ENCODE data around the gene PTPRG. TPM values are rescaled to one million over a fixed set of nuclear protein-coding genes. Genes with fewer than 3 reads are reported as not detected.

Gene PTPRG
- total RNA-seq, 1 donor from 2014 or later: 77.2 TPM

DNA sequence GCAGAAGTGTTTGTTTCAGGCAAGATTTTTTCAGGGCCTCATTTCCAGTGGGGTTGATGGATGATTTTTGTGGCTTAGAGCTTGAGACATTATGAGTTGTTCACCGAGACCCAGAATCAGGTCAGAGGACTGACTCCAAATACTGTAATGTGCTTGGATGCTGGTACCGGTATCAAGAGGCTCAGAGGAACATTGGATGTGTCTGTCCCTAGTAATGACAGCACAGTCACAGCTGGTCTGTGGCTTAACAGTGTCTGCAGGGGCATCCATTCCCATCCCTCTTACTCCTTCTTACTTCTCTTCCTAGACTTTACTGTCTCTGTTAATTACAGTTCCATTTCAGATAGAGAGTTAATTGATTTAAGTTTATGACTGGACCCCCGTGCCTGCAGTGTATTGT lies 107.8 kb downstream of the PTPRG start:
- H3K4me1 Mint-ChIP-seq (ENCODE audit: unreplicated experiment): peaks cover 42% of the 10 kb centered on the region

DNA sequence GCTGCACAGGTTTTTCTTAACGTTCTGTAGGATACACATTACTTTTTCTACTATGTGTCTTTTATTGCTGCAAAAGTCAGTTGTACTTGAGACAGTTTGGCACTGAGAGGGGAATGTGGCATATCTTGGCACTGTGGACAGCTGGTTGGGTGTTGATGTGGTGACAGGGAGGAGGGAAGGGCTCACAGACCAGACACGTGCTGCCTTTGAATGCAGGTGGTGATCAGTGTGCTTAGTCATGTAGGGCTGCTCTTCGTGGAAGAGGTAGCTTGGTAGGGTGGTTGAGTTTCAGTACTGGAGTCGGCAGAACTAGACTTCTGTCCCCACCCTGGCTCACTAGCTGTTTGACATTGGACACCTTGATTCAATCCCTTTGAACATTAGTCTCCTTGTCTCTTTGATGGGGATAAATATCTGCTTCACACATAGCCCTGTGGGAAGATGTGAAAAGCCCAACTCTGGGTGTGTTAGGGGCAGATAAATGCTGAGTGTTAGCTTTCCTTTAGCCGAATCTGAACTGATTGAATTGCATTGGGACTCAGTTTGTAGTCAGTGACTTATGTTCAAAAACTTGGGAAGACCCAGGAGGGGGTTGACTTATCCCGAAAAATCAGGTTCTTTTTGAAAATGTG lies 108.4 kb downstream of the PTPRG start:
- no peak overlapping the region for H3K27ac Mint-ChIP-seq
- H3K27me3 Mint-ChIP-seq: no peaks in the 10 kb centered on the region
- peaks cover 40% of the 10 kb centered on the region for H3K4me1 Mint-ChIP-seq (ENCODE audit: unreplicated experiment)
- H3K9me3 Mint-ChIP-seq: peaks cover 4% of the 10 kb centered on the region
- no peak for DNase-seq (ENCODE audit: extremely low spot score, unreplicated experiment)
- peaks cover 6% of the 10 kb centered on the region for H3K36me3 Mint-ChIP-seq
- TF ChIP-seq, protein P1, sequence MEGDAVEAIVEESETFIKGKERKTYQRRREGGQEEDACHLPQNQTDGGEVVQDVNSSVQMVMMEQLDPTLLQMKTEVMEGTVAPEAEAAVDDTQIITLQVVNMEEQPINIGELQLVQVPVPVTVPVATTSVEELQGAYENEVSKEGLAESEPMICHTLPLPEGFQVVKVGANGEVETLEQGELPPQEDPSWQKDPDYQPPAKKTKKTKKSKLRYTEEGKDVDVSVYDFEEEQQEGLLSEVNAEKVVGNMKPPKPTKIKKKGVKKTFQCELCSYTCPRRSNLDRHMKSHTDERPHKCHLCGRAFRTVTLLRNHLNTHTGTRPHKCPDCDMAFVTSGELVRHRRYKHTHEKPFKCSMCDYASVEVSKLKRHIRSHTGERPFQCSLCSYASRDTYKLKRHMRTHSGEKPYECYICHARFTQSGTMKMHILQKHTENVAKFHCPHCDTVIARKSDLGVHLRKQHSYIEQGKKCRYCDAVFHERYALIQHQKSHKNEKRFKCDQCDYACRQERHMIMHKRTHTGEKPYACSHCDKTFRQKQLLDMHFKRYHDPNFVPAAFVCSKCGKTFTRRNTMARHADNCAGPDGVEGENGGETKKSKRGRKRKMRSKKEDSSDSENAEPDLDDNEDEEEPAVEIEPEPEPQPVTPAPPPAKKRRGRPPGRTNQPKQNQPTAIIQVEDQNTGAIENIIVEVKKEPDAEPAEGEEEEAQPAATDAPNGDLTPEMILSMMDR (conservative IDR thresholded peaks at IDR 0.05): no peak
- no peak overlapping the region for H3K4me3 Mint-ChIP-seq

More for the DNA sequence above, 107.8 kb downstream of the PTPRG start:
- H3K9me3 Mint-ChIP-seq: peaks cover 4% of the 10 kb centered on the region
- no peaks in the 10 kb centered on the region for H3K27me3 Mint-ChIP-seq
- DNase-seq (ENCODE audit: extremely low spot score, unreplicated experiment): no peak
- TF ChIP-seq, protein P1 (conservative IDR thresholded peaks at IDR 0.05): no peak
- H3K36me3 Mint-ChIP-seq: peaks cover 6% of the 10 kb centered on the region
- no peak overlapping the region for H3K27ac Mint-ChIP-seq
- no peak overlapping the region for H3K4me3 Mint-ChIP-seq

DNA sequence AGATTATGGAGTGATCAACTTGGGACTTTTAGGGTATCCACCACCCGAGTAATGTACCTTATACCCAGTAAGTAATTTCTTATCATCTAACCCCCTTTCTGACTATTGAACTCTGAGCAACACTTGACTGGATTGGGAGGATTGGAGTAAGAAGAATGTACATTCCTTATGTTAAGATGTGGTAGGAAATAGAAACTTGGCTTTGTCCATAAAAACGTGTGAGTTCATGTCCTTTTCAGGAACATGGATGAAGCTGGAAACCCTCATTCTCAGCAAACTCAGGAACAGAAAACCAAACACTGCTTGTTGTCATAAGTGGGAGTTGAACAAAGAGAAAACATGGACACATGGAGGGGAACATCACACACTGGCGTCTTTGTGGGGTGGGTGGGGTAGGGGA lies 112.3 kb downstream of the PTPRG start:
- H3K4me3 Mint-ChIP-seq: no peak overlapping the region
- H3K36me3 Mint-ChIP-seq: peaks cover 6% of the 10 kb centered on the region
- TF ChIP-seq, protein P1 (conservative IDR thresholded peaks at IDR 0.05): no peak
- no peaks in the 10 kb centered on the region for H3K27me3 Mint-ChIP-seq
- H3K27ac Mint-ChIP-seq: no peak overlapping the region
- H3K9me3 Mint-ChIP-seq: peaks cover 4% of the 10 kb centered on the region
- H3K4me1 Mint-ChIP-seq (ENCODE audit: unreplicated experiment): peaks cover 33% of the 10 kb centered on the region
- no peak for DNase-seq (ENCODE audit: extremely low spot score, unreplicated experiment)

DNA sequence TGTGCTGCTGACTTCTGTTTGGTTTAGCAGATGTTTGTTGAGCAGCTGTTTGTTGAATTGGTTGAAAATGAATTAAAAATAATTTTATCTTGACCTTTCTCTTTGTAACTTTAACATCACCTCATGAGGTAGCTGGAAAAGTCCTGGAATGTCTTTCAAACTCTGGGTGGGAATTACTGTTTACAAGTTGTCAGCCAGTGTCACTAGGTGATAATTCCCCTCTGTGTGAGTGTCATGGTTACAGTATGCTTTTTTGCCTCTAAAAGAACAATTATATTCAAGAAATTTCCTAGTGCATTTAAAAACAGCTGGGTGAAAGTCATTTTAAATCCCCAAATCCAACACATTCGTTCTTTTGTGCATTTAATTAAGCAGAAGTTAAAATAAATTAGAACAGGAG lies 113.2 kb downstream of the PTPRG start:
- H3K4me1 Mint-ChIP-seq (ENCODE audit: unreplicated experiment): peaks cover 27% of the 10 kb centered on the region
- TF ChIP-seq, protein P1 (conservative IDR thresholded peaks at IDR 0.05): no peak
- H3K4me3 Mint-ChIP-seq: no peak overlapping the region
- H3K36me3 Mint-ChIP-seq: peaks cover 4% of the 10 kb centered on the region
- H3K27me3 Mint-ChIP-seq: no peaks in the 10 kb centered on the region
- DNase-seq (ENCODE audit: extremely low spot score, unreplicated experiment): no peak
- no peak overlapping the region for H3K27ac Mint-ChIP-seq
- peaks cover 4% of the 10 kb centered on the region for H3K9me3 Mint-ChIP-seq

DNA sequence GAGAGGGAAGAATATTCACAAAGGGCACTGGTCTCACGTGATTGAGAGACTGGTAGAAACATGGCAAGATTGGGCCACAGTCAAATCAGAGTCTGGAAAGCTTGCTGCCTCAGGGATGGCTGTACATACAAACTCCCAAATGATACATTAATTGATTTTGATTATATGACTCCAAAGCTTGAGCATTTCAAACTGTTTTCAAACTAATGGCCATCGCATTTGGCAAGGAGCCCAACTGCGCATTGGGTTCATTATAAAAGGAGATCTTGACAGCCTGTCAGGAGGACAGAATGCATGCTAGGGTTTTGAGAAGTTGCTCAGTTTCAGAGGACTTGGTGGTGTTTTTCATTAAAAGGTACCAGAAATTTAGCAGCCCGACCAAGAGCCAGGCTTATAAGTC lies 117.7 kb downstream of the PTPRG start:
- no peaks in the 10 kb centered on the region for H3K27me3 Mint-ChIP-seq
- no peak overlapping the region for H3K27ac Mint-ChIP-seq
- H3K4me1 Mint-ChIP-seq (ENCODE audit: unreplicated experiment): peaks cover 44% of the 10 kb centered on the region
- DNase-seq (ENCODE audit: extremely low spot score, unreplicated experiment): no peak
- H3K36me3 Mint-ChIP-seq: peaks cover 3% of the 10 kb centered on the region
- TF ChIP-seq, protein P1 (conservative IDR thresholded peaks at IDR 0.05): no peak
- H3K4me3 Mint-ChIP-seq: no peak overlapping the region
- H3K9me3 Mint-ChIP-seq: no peaks in the 10 kb centered on the region

Measured in type B pancreatic cell (in vitro differentiated cells).